Activated CD8-positive, alpha-beta T cell treated with anti-CD3 and anti-CD28 coated beads for 36 hours (primary cell): ENCODE data around the gene LPP. TPM values are rescaled to one million over a fixed set of nuclear protein-coding genes. Genes with fewer than 3 reads are reported as not detected.

Experiments
- ATAC-seq: fragments of 200-7000 bp; cut with Tn5 transposase; one replicate; pipeline ENCODE4 v1.10.0; 2021; ENCODE audit warnings: mild to moderate bottlenecking, moderate library complexity
- CTCF ChIA-PET: fragments of 350-600 bp; sonication (Branson Sonifier 250); formaldehyde crosslinking; loops from one replicate; lab custom pipeline; 2021; ENCODE audit warnings: antibody characterized with exemption; lab: Charles Lee
- POLR2A ChIA-PET: fragments of 350-600 bp; sonication (Branson Sonifier 250); formaldehyde crosslinking; loops from one replicate; lab custom pipeline; 2021; ENCODE audit warnings: antibody characterized with exemption; lab: Charles Lee
- DNase-seq: peaks from one replicate; pipeline ENCODE4 v3.0.0-alpha.2; 2020
- H3K27ac Mint-ChIP-seq: one replicate; pipeline ENCODE4 v1.8.0; 2021; ENCODE audit warnings: mild to moderate bottlenecking, mixed read lengths
- H3K27me3 Mint-ChIP-seq: one replicate; pipeline ENCODE4 v1.8.0; 2021; ENCODE audit warnings: mixed read lengths
- H3K36me3 Mint-ChIP-seq: one replicate; pipeline ENCODE4 v1.8.0; 2021; ENCODE audit warnings: low read depth, mixed read lengths
- H3K4me1 Mint-ChIP-seq: one replicate; pipeline ENCODE4 v1.8.0; 2021; ENCODE audit warnings: low read depth, mixed read lengths
- H3K4me3 Mint-ChIP-seq: one replicate; pipeline ENCODE4 v1.8.0; 2021; ENCODE audit warnings: mild to moderate bottlenecking, moderate library complexity, mixed read lengths
- H3K9me3 Mint-ChIP-seq: one replicate; pipeline ENCODE4 v1.8.0; 2021; ENCODE audit warnings: mixed read lengths
- intact Hi-C: fragments of 100-400 bp; cut with micrococcal nuclease; formaldehyde crosslinking; loops from one replicate; pipeline ENCODE4 v1.10.0; 2022
- total RNA-seq, 2 experiments: library from RNA; stranded (reverse); gene quantifications; one replicate each; pipeline ENCODE4 v1.2.3, GENCODE V29; 2021
- TF ChIP-seq, protein P1 (sequence below): fragments of 200-600 bp; IDR thresholded peaks from one replicate; pipeline ENCODE4 v1.8.0; 2022; ENCODE audit warnings: antibody characterized with exemption, mild to moderate bottlenecking

LPP gene
- total RNA-seq, 2 experiments from 2014 or later, result 16.4 to 22.6 TPM

DNA sequence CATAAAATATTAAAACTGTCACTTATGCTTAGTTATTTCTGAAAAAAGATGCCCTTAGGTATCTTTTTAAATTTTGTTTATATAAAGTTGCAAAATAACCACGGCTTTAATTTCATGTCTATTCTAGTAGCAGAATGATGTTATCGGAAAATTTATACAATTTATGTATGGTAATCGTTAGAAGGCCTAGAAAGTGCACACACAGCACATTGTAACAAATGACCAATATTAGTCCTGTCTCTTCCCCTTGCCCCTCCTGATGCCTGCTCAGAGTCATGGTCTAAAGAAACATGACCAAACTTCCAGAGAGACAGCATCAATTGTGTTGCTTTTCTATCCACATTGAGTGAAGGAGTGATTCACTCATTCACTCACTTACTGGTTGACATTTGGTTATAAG, 6.2 kb upstream of the LPP start:
- intact Hi-C loops, result no loop called here
- Mint-ChIP-seq H3K9me3 (peaks cover 6% of the 10 kb centered on the region), H3K36me3 (no peaks in the 10 kb centered on the region), H3K27ac (no peak overlapping the region), H3K27me3 (no peaks in the 10 kb centered on the region), H3K4me1 (peaks cover 17% of the 10 kb centered on the region), H3K4me3 (no peak overlapping the region)
- TF ChIP-seq, protein P1, sequence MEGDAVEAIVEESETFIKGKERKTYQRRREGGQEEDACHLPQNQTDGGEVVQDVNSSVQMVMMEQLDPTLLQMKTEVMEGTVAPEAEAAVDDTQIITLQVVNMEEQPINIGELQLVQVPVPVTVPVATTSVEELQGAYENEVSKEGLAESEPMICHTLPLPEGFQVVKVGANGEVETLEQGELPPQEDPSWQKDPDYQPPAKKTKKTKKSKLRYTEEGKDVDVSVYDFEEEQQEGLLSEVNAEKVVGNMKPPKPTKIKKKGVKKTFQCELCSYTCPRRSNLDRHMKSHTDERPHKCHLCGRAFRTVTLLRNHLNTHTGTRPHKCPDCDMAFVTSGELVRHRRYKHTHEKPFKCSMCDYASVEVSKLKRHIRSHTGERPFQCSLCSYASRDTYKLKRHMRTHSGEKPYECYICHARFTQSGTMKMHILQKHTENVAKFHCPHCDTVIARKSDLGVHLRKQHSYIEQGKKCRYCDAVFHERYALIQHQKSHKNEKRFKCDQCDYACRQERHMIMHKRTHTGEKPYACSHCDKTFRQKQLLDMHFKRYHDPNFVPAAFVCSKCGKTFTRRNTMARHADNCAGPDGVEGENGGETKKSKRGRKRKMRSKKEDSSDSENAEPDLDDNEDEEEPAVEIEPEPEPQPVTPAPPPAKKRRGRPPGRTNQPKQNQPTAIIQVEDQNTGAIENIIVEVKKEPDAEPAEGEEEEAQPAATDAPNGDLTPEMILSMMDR, result no peak
- ATAC-seq, result no peak
- CTCF ChIA-PET, result no interaction called here
- POLR2A ChIA-PET, result interaction anchor here (1.0 kb wide), 1 partner anchor 17 kb away, joined by 3 read pairs; no protein-coding TSS in a partner anchor
- DNase-seq, result no peak

- H3K36me3 Mint-ChIP-seq, result no peaks in the 10 kb centered on the region
- no peak overlapping the region for H3K4me3 Mint-ChIP-seq
- no peak for DNase-seq
- H3K27me3 Mint-ChIP-seq, result no peaks in the 10 kb centered on the region
- TF ChIP-seq, protein P1, result no peak
- no peak overlapping the region for H3K27ac Mint-ChIP-seq
- ChIA-PET POLR2A (no interaction called here), CTCF (interaction anchor here (0.9 kb wide), 1 partner anchor 401 kb away, joined by 3 read pairs; no protein-coding TSS in a partner anchor)
- ATAC-seq, result no peak
- intact Hi-C loops, result no loop called here
- peaks cover 6% of the 10 kb centered on the region for H3K9me3 Mint-ChIP-seq
- H3K4me1 Mint-ChIP-seq, result peaks cover 23% of the 10 kb centered on the region
Measured at GRCh38 chr3:188148318-188148717, 5.6 kb upstream of the LPP start.

DNA sequence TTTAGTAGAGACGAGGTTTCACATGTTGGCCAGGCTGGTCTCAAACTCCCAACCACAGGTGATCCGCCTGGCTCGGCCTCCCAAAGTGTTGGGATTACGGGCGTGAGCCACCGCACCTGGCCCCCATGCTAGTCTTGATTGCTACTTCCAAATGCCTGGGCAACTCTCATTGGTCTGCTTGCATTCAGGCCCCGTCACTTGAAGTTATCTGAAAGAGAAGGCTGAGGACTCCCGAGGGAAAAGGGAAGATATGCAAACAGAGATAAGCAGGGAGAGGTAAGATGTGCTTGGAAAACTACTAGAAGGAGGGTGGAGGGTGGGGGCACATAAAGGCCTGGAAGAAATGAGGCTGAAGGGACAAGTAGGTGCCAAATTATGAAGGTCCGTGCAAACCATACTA, 4.4 kb upstream of the LPP start:
- no peak overlapping the region for H3K4me3 Mint-ChIP-seq

GRCh38 chr3:188150982-188151381, 3.0 kb upstream of the LPP start:
- Mint-ChIP-seq H3K4me3 (no peak overlapping the region), H3K27me3 (no peaks in the 10 kb centered on the region), H3K9me3 (peaks cover 6% of the 10 kb centered on the region), H3K36me3 (no peaks in the 10 kb centered on the region), H3K4me1 (peaks cover 40% of the 10 kb centered on the region), H3K27ac (no peak overlapping the region)
- ATAC-seq, result no peak
- no peak for DNase-seq
- ChIA-PET POLR2A (interaction anchor here (0.7 kb wide), 1 partner anchor 43 kb away, joined by 5 read pairs; no protein-coding TSS in a partner anchor), CTCF (interaction anchor here (1.1 kb wide), 1 partner anchor 411 kb away, joined by 3 read pairs; no protein-coding TSS in a partner anchor)
- TF ChIP-seq, protein P1, result no peak
- intact Hi-C loops, result loop anchor here (10.0 kb wide), 1 partner anchor 226 kb away; no protein-coding TSS in a partner anchor

More for the DNA sequence above, 4.4 kb upstream of the LPP start:
- Mint-ChIP-seq H3K27ac (no peak overlapping the region), H3K36me3 (no peaks in the 10 kb centered on the region), H3K27me3 (no peaks in the 10 kb centered on the region), H3K4me1 (peaks cover 28% of the 10 kb centered on the region), H3K9me3 (peaks cover 6% of the 10 kb centered on the region)
- POLR2A ChIA-PET, result no interaction called here
- CTCF ChIA-PET, result interaction anchor here (1.1 kb wide), 1 partner anchor 409 kb away, joined by 3 read pairs; no protein-coding TSS in a partner anchor
- intact Hi-C loops, result no loop called here
- TF ChIP-seq, protein P1, result no peak
- DNase-seq (no peak), ATAC-seq (no peak)

DNA sequence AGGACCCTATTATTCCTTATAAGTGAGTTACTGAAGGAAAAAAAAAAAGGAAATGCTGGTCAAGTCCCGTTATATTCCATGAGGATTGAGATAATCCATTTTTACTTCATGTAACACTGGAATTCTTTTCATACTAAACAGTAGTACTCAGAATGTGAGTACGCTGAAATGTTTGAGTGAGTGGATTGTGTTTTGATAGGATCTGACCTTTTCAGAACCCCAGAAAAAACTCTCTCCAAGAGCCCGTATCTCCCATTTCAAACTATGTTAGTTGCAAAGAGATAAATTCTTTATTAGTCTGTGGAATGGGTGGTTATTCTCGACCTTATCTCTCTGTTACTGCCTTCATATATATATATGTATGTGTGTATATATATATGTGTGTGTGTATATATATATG, 2.5 kb upstream of the LPP start:
- Mint-ChIP-seq H3K36me3 (peaks cover 3% of the 10 kb centered on the region), H3K9me3 (peaks cover 6% of the 10 kb centered on the region), H3K4me3 (no peak overlapping the region), H3K27ac (no peak overlapping the region), H3K27me3 (no peaks in the 10 kb centered on the region), H3K4me1 (peaks cover 45% of the 10 kb centered on the region)
- DNase-seq, result no peak
- POLR2A ChIA-PET, result interaction anchor here (1.8 kb wide), 1 partner anchor 10 kb away, joined by 5 read pairs; no protein-coding TSS in a partner anchor
- intact Hi-C loops, result loop anchor here (10.0 kb wide), 1 partner anchor 227 kb away; no protein-coding TSS in a partner anchor
- no peak for ATAC-seq
- CTCF ChIA-PET, result interaction anchor here (2.2 kb wide), 1 partner anchor 411 kb away, joined by 13 read pairs; no protein-coding TSS in a partner anchor
- TF ChIP-seq, protein P1, result no peak
